ENCODE results near the gene SLC35G4. TPM values are rescaled to one million over a fixed set of nuclear protein-coding genes. Genes with fewer than 3 reads are reported as not detected.

SLC35G4 gene
- total and polyA plus RNA-seq, 2 donors (not counting 1 experiment from before 2014, with no cell fraction given) = not detected

GRCh38 chr18:11567396-11567795 is 42.0 kb upstream of the SLC35G4 start:
- H3K27ac Mint-ChIP-seq = no peak overlapping the region
- H3K27me3 Mint-ChIP-seq = peaks cover 23% of the 10 kb centered on the region
- POLR2A ChIA-PET = no interaction called here
- WGBS (ENCODE audit: insufficient coverage) = 95% methylated on average over 7 of the region's 7 CpGs
- TF ChIP-seq CTCF (IDR thresholded peaks at IDR 0.05) (no peak), EZH2 (IDR thresholded peaks at IDR 0.05; ENCODE audit: borderline replicate concordance, insufficient read depth, low read depth, low read length, poor library complexity, severe bottlenecking) (no peak)
- CTCF ChIA-PET = no interaction called here
- H3K4me3 ChIP-seq (ENCODE audit: control extremely low read depth in 1 of 5, extremely low read depth in 1 of 5, insufficient read depth in 1 of 5, low read depth in 2 of 5, low read length in 4 of 5) = no peak overlapping the region
- peaks cover 0 to 5% of the 10 kb centered on the region in 2 donors for H3K4me1 ChIP-seq (ENCODE audit: control insufficient read depth in 2 of 2, insufficient read depth in 2 of 2, low read length in 2 of 2)
- H4K20me1 ChIP-seq (ENCODE audit: control insufficient read depth, insufficient read depth, low read length, poor library complexity, severe bottlenecking) = no peaks in the 10 kb centered on the region
- intact Hi-C loops (cut with micrococcal nuclease) = no loop called here
- ATAC-seq (ENCODE audit: low read depth) (no peak), DNase-seq (no peak)
- no peak overlapping the region for H3K27ac ChIP-seq (ENCODE audit: low read length in 2 of 2)
- no peaks in the 10 kb centered on the region for H3K9me3 Mint-ChIP-seq (ENCODE audit: insufficient read depth)
- no peaks in the 10 kb centered on the region for H3K36me3 ChIP-seq (replicated peaks in 1 of 2; ENCODE audit: control extremely low read depth in 1 of 2, control insufficient read depth in 1 of 2, extremely low read depth in 1 of 2, insufficient read depth in 2 of 2, low read length in 1 of 2)
- H2AFZ ChIP-seq (ENCODE audit: insufficient read depth, low read depth, low read length, poor library complexity, severe bottlenecking) = no peak overlapping the region
- H3K4me1 Mint-ChIP-seq = peaks cover 9% of the 10 kb centered on the region
- H3K9ac ChIP-seq (ENCODE audit: low read length) = no peak overlapping the region
- no peaks in the 10 kb centered on the region for H3K79me2 ChIP-seq (ENCODE audit: control insufficient read depth, insufficient read depth, low read length)
- H3K27me3 ChIP-seq (replicated peaks in 1 of 4; ENCODE audit: control extremely low read depth in 1 of 4, control insufficient read depth in 3 of 4, insufficient read depth in 4 of 4, low read length in 3 of 4) = peaks cover 0 to 2% (median 0%) of the 10 kb centered on the region in 4 experiments
- H3K4me3 Mint-ChIP-seq = no peak overlapping the region
- H3K4me2 ChIP-seq (replicated peaks; ENCODE audit: low read depth, low read length, poor library complexity, severe bottlenecking) = no peak overlapping the region
- no peaks in the 10 kb centered on the region for H3K9me3 ChIP-seq (ENCODE audit: control extremely low read depth in 1 of 3, control insufficient read depth in 2 of 3, insufficient read depth in 1 of 3, low read length in 2 of 3)

GRCh38 chr18:11570073-11570588 is 39.3 kb upstream of the SLC35G4 start:
- H3K36me3 ChIP-seq (replicated peaks in 1 of 2; ENCODE audit: control extremely low read depth in 1 of 2, control insufficient read depth in 1 of 2, extremely low read depth in 1 of 2, insufficient read depth in 2 of 2, low read length in 1 of 2) = no peaks in the 10 kb centered on the region
- Mint-ChIP-seq H3K27ac (no peak overlapping the region), H3K27me3 (peaks cover 28% of the 10 kb centered on the region), H3K4me3 (no peak overlapping the region), H3K9me3 (ENCODE audit: insufficient read depth) (no peaks in the 10 kb centered on the region), H3K4me1 (peaks cover 8% of the 10 kb centered on the region)
- H3K79me2 ChIP-seq (ENCODE audit: control insufficient read depth, insufficient read depth, low read length) = no peaks in the 10 kb centered on the region
- no peak overlapping the region for H3K27ac ChIP-seq (ENCODE audit: low read length in 2 of 2)
- CTCF ChIA-PET = no interaction called here
- TF ChIP-seq CTCF (IDR thresholded peaks at IDR 0.05) (no peak), EZH2 (IDR thresholded peaks at IDR 0.05; ENCODE audit: borderline replicate concordance, insufficient read depth, low read depth, low read length, poor library complexity, severe bottlenecking) (no peak)
- no peak overlapping the region for H3K4me3 ChIP-seq (ENCODE audit: control extremely low read depth in 1 of 5, extremely low read depth in 1 of 5, insufficient read depth in 1 of 5, low read depth in 2 of 5, low read length in 4 of 5)
- ATAC-seq (ENCODE audit: low read depth) (no peak), DNase-seq (no peak)
- peaks cover 0 to 5% of the 10 kb centered on the region in 2 donors for H3K4me1 ChIP-seq (ENCODE audit: control insufficient read depth in 2 of 2, insufficient read depth in 2 of 2, low read length in 2 of 2)
- no peaks in the 10 kb centered on the region for H3K9me3 ChIP-seq (ENCODE audit: control extremely low read depth in 1 of 3, control insufficient read depth in 2 of 3, insufficient read depth in 1 of 3, low read length in 2 of 3)
- intact Hi-C loops (cut with micrococcal nuclease) = no loop called here
- H3K4me2 ChIP-seq (replicated peaks; ENCODE audit: low read depth, low read length, poor library complexity, severe bottlenecking) = no peak overlapping the region
- H4K20me1 ChIP-seq (ENCODE audit: control insufficient read depth, insufficient read depth, low read length, poor library complexity, severe bottlenecking) = no peaks in the 10 kb centered on the region
- no peak overlapping the region for H3K9ac ChIP-seq (ENCODE audit: low read length)
- peaks cover 0 to 7% (median 0%) of the 10 kb centered on the region in 4 experiments for H3K27me3 ChIP-seq (replicated peaks in 1 of 4; ENCODE audit: control extremely low read depth in 1 of 4, control insufficient read depth in 3 of 4, insufficient read depth in 4 of 4, low read length in 3 of 4)
- 86% methylated on average over 8 of the region's 10 CpGs for WGBS (ENCODE audit: insufficient coverage)
- no peak overlapping the region for H2AFZ ChIP-seq (ENCODE audit: insufficient read depth, low read depth, low read length, poor library complexity, severe bottlenecking)
- POLR2A ChIA-PET = no interaction called here

Data from B cell (primary cell).